Measurements from ENCODE around the gene RNF182. TPM values are rescaled to one million over a fixed set of nuclear protein-coding genes. Genes with fewer than 3 reads are reported as not detected.

The RNF182 gene
- total and polyA plus RNA-seq, 2 donors (not counting 1 experiment from before 2014, with no cell fraction given), result 0.10 TPM; not detected in 1

- POLR2A ChIA-PET, result no interaction called here
- H3K9me3 ChIP-seq (ENCODE audit: control extremely low read depth in 1 of 3, control insufficient read depth in 2 of 3, insufficient read depth in 1 of 3, low read length in 2 of 3), result peaks cover 0 to 5% (median 0%) of the 10 kb centered on the region in 3 donors
- WGBS (ENCODE audit: insufficient coverage), result 84% methylated on average over 5 of the region's 5 CpGs
These were observed 91.2 kb downstream of the RNF182 start for GRCh38 chr6:14015964-14016363.

GRCh38 chr6:14016432-14016831 lies 91.7 kb downstream of the RNF182 start:
- DNase-seq (no peak), ATAC-seq (ENCODE audit: low read depth) (no peak)
- CTCF ChIA-PET, result interaction anchor here (0.6 kb wide), 1 partner anchor 28 kb away, joined by 3 read pairs; no protein-coding TSS in a partner anchor
- Mint-ChIP-seq H3K4me3 (no peak overlapping the region), H3K27ac (no peak overlapping the region), H3K9me3 (ENCODE audit: insufficient read depth) (no peaks in the 10 kb centered on the region), H3K4me1 (no peaks in the 10 kb centered on the region), H3K27me3 (peaks cover 16% of the 10 kb centered on the region)
- peaks cover 0 to 6% (median 1%) of the 10 kb centered on the region in 4 experiments for H3K27me3 ChIP-seq (replicated peaks in 1 of 4; ENCODE audit: control extremely low read depth in 1 of 4, control insufficient read depth in 3 of 4, insufficient read depth in 4 of 4, low read length in 3 of 4)
- H3K4me3 ChIP-seq (ENCODE audit: control extremely low read depth in 1 of 5, extremely low read depth in 1 of 5, insufficient read depth in 1 of 5, low read depth in 2 of 5, low read length in 4 of 5), result no peak overlapping the region
- H3K4me2 ChIP-seq (replicated peaks; ENCODE audit: low read depth, low read length, poor library complexity, severe bottlenecking), result no peak overlapping the region
- TF ChIP-seq EZH2 (IDR thresholded peaks at IDR 0.05; ENCODE audit: borderline replicate concordance, insufficient read depth, low read depth, low read length, poor library complexity, severe bottlenecking), result no peak
- no peak for TF ChIP-seq CTCF (IDR thresholded peaks at IDR 0.05)
- peaks cover 0 to 3% (median 0%) of the 10 kb centered on the region in 3 donors for H3K9me3 ChIP-seq (ENCODE audit: control extremely low read depth in 1 of 3, control insufficient read depth in 2 of 3, insufficient read depth in 1 of 3, low read length in 2 of 3)
- intact Hi-C loops (cut with micrococcal nuclease), result no loop called here
- no peak overlapping the region for H3K27ac ChIP-seq (ENCODE audit: low read length in 2 of 2)
- no peaks in the 10 kb centered on the region for H4K20me1 ChIP-seq (ENCODE audit: control insufficient read depth, insufficient read depth, low read length, poor library complexity, severe bottlenecking)
- H2AFZ ChIP-seq (ENCODE audit: insufficient read depth, low read depth, low read length, poor library complexity, severe bottlenecking), result no peak overlapping the region
- POLR2A ChIA-PET, result interaction anchor here (0.5 kb wide), 1 partner anchor 1751 kb away, joined by 6 read pairs; no protein-coding TSS in a partner anchor
- H3K36me3 ChIP-seq (replicated peaks in 1 of 2; ENCODE audit: control extremely low read depth in 1 of 2, control insufficient read depth in 1 of 2, extremely low read depth in 1 of 2, insufficient read depth in 2 of 2, low read length in 1 of 2), result no peaks in the 10 kb centered on the region
- H3K79me2 ChIP-seq (ENCODE audit: control insufficient read depth, insufficient read depth, low read length), result no peaks in the 10 kb centered on the region
- no peaks in the 10 kb centered on the region for H3K4me1 ChIP-seq (ENCODE audit: control insufficient read depth in 2 of 2, insufficient read depth in 2 of 2, low read length in 2 of 2)
- no peak overlapping the region for H3K9ac ChIP-seq (ENCODE audit: low read length)
- WGBS (ENCODE audit: insufficient coverage), result 92% methylated on average over 10 of the region's 12 CpGs

More at GRCh38 chr6:14015964-14016363, 91.2 kb downstream of the RNF182 start:
- intact Hi-C loops (cut with micrococcal nuclease), result no loop called here
- H2AFZ ChIP-seq (ENCODE audit: insufficient read depth, low read depth, low read length, poor library complexity, severe bottlenecking), result no peak overlapping the region
- H3K9ac ChIP-seq (ENCODE audit: low read length), result no peak overlapping the region
- H3K4me1 Mint-ChIP-seq, result no peaks in the 10 kb centered on the region
- DNase-seq (no peak), ATAC-seq (ENCODE audit: low read depth) (no peak)
- H3K4me3 ChIP-seq (ENCODE audit: control extremely low read depth in 1 of 5, extremely low read depth in 1 of 5, insufficient read depth in 1 of 5, low read depth in 2 of 5, low read length in 4 of 5), result no peak overlapping the region
- no peak overlapping the region for H3K4me3 Mint-ChIP-seq
- H3K4me2 ChIP-seq (replicated peaks; ENCODE audit: low read depth, low read length, poor library complexity, severe bottlenecking), result no peak overlapping the region
- H3K27me3 Mint-ChIP-seq, result peaks cover 16% of the 10 kb centered on the region
- CTCF ChIA-PET, result interaction anchor here (0.6 kb wide), 1 partner anchor 28 kb away, joined by 3 read pairs; no protein-coding TSS in a partner anchor
- H3K4me1 ChIP-seq (ENCODE audit: control insufficient read depth in 2 of 2, insufficient read depth in 2 of 2, low read length in 2 of 2), result no peaks in the 10 kb centered on the region
- no peak overlapping the region for H3K27ac Mint-ChIP-seq
- H3K36me3 ChIP-seq (replicated peaks in 1 of 2; ENCODE audit: control extremely low read depth in 1 of 2, control insufficient read depth in 1 of 2, extremely low read depth in 1 of 2, insufficient read depth in 2 of 2, low read length in 1 of 2), result no peaks in the 10 kb centered on the region
- no peak overlapping the region for H3K27ac ChIP-seq (ENCODE audit: low read length in 2 of 2)
- peaks cover 0 to 6% (median 2%) of the 10 kb centered on the region in 4 experiments for H3K27me3 ChIP-seq (replicated peaks in 1 of 4; ENCODE audit: control extremely low read depth in 1 of 4, control insufficient read depth in 3 of 4, insufficient read depth in 4 of 4, low read length in 3 of 4)
- TF ChIP-seq EZH2 (IDR thresholded peaks at IDR 0.05; ENCODE audit: borderline replicate concordance, insufficient read depth, low read depth, low read length, poor library complexity, severe bottlenecking), result no peak
- no peak for TF ChIP-seq CTCF (IDR thresholded peaks at IDR 0.05)
- no peaks in the 10 kb centered on the region for H3K79me2 ChIP-seq (ENCODE audit: control insufficient read depth, insufficient read depth, low read length)
- H3K9me3 Mint-ChIP-seq (ENCODE audit: insufficient read depth), result no peaks in the 10 kb centered on the region
- no peaks in the 10 kb centered on the region for H4K20me1 ChIP-seq (ENCODE audit: control insufficient read depth, insufficient read depth, low read length, poor library complexity, severe bottlenecking)

Measured in B cell (primary cell).